GM04503 (cell line): Measurements from ENCODE around the gene GZMB.
"Not testable (repeated sequence)": the region's sequence is repeated elsewhere in the genome, so short reads cannot be mapped to it uniquely, and the experiment has no call there.

Source experiments
- DNase-seq: peaks from one replicate; pipeline ENCODE4 v3.0.0-alpha.2; 2012; ENCODE audit warnings: low read depth

Gene GZMB

GRCh38 chr14:24630872-24631477 is 3.0 kb downstream of the GZMB start:
- DNase-seq, result peak; percentile 10

- no peak for DNase-seq
These were observed 3.7 kb downstream of the GZMB start for GRCh38 chr14:24630087-24630871.

DNA sequence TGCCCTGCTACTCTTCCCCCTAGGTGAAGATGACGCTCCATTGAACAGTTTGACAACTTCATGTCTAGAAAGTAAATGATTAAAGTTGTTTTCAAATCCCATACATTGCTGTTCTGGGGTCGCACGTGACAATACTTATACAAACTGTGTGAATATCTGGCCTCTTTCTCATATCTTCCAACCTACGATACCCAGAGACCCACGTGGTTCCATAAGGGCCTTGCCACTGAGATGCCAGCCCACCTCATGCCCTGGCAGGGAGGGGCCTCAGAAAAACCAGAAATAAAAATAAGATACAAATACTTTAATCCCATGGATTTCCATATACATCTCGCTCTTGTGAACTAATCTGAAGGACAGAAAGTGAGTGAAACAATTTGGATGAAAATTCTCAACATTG is 4.5 kb downstream of the GZMB start:
- no peak for DNase-seq

DNA sequence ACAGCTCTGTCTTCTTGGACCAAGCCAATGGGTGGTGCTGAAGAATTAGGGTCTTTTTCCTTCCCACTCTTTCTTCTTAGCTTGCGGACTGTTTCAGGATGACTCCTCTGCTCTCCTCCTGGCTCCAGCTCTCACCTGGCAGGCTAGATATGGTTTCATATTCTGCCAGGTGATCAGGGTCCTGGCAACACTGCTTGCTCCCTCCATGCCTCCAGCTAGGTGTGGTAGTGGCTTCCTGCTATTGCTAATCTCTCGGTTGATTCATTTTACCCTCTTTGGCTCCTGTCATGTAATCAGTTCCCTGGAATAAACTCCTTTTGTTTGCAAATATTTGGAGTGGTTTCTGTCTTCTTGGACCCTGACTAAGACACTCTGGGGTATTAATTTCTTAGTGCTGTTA is 20.2 kb downstream of the GZMB start:
- no peak for DNase-seq

DNA sequence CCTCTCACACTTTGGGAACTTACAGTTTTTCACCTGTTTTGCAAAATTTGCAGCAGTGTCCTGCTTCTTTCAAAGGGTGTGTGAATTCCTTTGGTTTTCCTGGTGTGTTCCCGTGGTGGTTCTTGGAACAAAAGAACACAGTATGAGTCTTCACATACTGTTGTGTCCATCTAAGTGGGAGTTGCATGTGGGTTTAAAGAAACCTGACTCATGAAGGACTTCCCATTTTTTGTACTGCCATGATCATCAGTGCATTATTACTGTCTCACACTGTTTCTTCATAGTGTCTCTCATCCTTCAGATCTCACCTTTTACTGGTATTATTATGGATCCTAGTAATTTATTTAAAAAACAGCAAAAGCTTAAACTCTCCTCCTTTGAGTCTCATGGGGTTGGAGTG is 20.7 kb downstream of the GZMB start:
- DNase-seq, result no peak

DNA sequence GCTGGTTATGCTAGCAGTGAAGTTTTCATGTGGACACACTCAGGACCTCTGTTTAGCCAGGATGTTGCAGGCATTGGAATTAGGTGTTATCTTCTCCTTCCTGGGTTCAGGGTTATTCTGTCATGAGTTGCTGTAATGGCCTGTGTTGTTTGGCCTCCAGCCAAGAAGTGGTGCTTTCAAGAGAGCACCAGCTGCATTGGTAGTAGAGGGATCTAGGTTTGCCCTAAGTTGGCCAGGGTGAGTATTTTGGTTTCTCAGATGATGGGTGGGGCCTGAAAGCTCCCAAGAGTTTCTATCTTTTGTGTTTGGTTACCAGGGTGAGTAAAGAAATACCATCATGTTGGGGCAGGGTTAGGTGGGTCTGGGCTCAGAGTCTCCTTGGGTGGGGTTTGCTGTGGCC is 21.8 kb downstream of the GZMB start:
- no peak for DNase-seq

DNA sequence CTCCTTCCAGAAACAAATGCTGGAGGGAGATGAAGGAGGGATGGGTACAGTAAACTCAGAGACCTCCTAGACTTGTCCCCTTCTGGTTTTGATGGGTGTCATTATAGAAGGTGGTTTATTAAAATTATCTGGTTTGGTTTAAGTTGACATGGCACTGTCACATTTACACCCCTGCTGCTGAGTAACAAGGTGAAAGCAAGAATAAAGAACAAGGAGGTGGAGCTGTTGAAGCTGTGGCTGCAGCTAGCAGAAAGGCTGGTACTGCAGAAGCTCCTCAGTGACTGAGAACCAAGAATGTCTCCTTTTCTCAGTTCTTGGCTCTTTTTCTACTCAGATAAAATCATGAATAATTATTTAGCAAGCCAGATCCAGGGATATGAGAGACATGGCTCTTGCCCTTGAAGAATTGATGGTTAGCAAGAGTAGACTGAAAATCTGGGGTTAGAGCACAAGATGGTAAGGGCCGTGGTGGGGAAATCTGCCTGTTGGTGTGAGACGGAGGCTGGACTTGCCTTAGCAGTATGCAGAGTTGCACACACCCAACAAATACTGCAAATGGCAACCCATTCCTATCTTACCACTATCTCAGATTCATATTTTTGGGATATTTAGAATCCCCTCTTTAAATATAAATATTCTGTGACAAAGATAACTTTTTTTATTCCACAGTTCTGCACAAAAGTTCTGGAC is 24.2 kb downstream of the GZMB start, which contains the start of gene GZMH:
Gene GZMH (minus strand): TSS at position 31 of the 690 bp plus-strand sequence. CDS start 72 bp downstream, outside the sequence.
- no peak for DNase-seq

GRCh38 chr14:24607635-24608514 is 26.1 kb downstream of the GZMB start:
- no peak for DNase-seq

- no peak for DNase-seq
These were observed 26.9 kb downstream of the GZMB start for GRCh38 chr14:24607081-24607480.

DNA sequence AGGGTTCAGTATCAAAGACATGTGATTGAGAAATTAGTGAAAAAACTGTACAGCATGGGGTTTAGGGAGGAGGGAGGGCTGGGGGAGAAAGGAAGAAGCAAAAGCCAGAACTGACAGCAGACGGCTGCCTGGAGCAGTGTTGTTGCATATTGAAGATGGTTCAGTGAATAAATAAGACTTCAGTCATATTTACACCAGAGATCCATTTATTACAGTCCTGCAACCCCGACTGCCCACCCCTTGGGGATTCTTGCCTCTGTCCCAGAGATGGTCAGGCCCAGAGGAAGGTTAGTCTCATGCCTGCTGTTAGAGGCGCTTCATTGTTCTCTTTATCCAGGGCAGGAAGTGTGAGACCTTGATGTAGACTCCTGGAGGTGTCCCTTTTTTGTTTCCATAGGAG is 27.7 kb downstream of the GZMB start:
- DNase-seq, result no peak

GRCh38 chr14:24605435-24606190 is 28.4 kb downstream of the GZMB start:
- no peak for DNase-seq

GRCh38 chr14:24597403-24597802 is 36.6 kb downstream of the GZMB start:
- no peak for DNase-seq

DNA sequence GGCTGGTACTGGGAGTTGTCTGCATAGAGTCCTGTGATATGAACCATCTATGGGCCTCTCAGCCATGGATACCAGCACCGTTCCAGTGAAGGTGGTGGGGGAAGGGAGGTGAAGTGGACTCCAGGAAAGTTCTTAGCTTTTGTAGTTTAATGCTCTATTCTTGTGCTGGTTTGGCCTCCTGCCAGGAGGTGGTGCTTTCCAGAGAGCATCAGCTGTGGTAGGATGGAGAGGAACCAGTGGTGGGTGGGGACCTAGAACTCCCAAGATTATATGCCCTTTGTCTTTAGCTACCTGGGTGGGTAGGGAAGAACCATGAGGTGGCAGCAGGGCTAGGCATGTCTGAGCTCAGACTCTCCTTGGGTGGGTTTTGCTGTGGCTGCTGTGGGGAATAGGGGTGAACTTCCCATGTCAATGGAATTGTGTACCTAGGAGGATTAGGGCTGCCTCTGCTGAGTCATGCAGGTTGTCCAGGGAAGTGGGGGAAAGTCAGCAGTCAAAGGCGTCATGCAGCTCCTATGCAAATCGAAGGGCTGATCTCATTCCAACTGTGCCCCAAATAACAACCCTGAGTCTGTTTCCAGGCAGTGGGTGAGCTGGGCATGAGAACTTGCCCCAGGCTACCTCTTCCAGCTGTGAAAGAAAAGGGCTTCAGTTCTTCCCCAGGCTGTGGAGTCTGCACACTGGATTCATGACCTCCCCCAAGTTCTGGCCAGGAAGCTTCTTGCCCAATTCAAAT is 38.7 kb downstream of the GZMB start:
- DNase-seq, result no peak

GRCh38 chr14:24591004-24591403 is 43.0 kb downstream of the GZMB start:
- not testable (repeated sequence) for DNase-seq

- DNase-seq, result not testable (repeated sequence)
These were observed 49.6 kb downstream of the GZMB start for GRCh38 chr14:24584402-24584801.
